ENCODE results near the gene XIST.

GRCh38 chrX:73828080-73828720 is 24.3 kb downstream of the XIST start:
- TF ChIP-seq EZH2 (IDR thresholded peaks at IDR 0.05; ENCODE audit: low read depth, low read length, severe bottlenecking) (no peak), POLR2AphosphoS5 (IDR thresholded peaks at IDR 0.05; ENCODE audit: low read depth, low read length) (no peak), CREB1 (IDR thresholded peaks at IDR 0.05) (no peak), CHD2 (IDR thresholded peaks at IDR 0.05; ENCODE audit: low read length) (no peak), CTCF (IDR thresholded peaks at IDR 0.05; ENCODE audit: control extremely low read depth in 1 of 3, insufficient read depth in 1 of 3, low read depth in 1 of 3, low read length in 3 of 3) (no peak), ZNF274 (IDR thresholded peaks at IDR 0.05; ENCODE audit: borderline replicate concordance, extremely low read depth, low read length) (no peak), NRF1 (IDR thresholded peaks at IDR 0.05; ENCODE audit: low read depth, low read length) (no peak), POLR2A (IDR thresholded peaks at IDR 0.05; ENCODE audit: control extremely low read depth in 1 of 2, low read depth in 2 of 2, low read length in 2 of 2) (no peak)
